Measurements from ENCODE around the gene TMPO.
A peak's percentile ranks its signal among the peaks of the same experiment; 100 is the strongest.
"Not testable (repeated sequence)": the region's sequence is repeated elsewhere in the genome, so short reads cannot be mapped to it uniquely, and the experiment has no call there.

Gene TMPO

DNA sequence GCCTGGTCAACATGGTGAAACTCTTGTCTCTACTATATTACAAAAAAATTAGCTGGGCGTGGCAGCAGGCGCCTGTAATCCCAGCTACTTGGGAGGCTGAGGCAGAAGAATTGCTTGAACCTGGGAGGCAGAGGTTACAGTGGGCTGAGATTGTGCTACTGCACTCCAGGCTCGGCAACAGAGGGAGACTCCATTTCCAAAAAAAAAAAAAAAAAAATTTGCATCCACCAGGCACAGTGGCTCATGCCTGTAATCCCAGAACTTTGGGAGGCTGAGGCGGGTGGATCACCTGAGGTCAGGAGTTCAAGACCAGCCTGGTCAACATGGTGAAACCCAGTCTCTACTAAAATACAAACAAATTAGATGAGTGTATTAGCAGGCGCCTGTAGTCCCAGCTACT, 3.6 kb upstream of the TMPO start:
- not testable (repeated sequence) for DNase-seq (ENCODE audit: low read depth in 2 of 2)

DNA sequence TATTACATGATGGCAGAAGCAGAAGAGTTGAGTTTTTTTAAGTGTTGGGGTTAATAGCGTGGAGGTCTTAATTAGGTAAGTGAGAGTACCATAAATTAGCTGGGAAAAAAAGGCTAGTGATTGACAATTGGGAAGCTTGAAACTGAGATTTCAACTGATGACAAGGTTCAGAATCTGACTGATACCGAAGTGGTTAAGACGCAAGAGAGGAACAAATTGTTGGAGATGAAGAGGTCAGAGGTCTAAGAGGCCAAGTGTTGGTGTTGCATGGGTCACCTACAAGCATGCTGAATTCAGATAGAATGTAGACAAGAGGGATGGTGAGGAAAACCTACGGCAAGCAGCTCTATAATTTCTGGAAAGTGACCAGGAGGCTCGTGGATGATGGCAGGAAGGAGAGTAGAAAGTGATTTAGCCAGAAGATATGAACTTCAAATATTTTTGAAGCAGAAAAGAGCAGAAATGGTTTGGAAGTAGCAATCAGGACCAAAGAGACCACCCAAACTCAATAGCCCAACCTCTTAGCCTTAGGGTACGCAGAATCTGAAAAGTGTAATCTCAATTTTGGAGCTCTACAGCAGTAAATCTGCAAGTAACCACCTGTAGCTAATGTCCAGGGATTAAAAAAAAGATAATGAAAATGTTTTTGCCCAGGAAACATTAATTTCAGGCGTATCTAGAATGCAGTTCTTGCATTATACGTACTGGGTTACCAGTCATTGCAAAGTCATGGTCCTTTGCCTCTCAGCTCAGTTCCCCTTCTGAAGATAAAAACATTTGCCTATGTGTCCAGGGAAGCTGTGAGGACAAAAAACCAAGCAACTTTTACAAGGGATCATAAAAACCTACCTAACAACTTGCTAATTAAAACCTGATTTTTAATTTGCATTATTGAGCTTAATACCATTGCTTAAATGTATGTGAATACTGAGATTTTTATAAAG, 1.7 kb upstream of the TMPO start:
- no peak for DNase-seq (ENCODE audit: low read depth in 2 of 2)

DNA sequence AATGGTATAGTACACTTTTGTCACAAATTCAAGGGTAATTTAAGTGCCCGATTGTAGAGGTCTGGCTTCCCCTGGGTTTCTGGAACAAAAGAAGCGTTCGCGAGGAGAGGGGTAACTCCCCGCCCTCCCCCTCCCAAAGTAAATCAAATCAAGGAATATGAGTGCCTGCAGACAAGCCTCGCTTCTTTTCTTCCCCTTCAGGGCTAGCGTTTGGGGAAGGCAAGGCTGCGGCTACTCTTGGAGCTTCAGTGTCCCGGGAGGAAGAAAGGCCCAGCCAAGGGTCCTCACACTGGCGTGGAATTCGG, 456 bp upstream of the TMPO start:
- DNase-seq (ENCODE audit: low read depth in 2 of 2): no peak

DNA sequence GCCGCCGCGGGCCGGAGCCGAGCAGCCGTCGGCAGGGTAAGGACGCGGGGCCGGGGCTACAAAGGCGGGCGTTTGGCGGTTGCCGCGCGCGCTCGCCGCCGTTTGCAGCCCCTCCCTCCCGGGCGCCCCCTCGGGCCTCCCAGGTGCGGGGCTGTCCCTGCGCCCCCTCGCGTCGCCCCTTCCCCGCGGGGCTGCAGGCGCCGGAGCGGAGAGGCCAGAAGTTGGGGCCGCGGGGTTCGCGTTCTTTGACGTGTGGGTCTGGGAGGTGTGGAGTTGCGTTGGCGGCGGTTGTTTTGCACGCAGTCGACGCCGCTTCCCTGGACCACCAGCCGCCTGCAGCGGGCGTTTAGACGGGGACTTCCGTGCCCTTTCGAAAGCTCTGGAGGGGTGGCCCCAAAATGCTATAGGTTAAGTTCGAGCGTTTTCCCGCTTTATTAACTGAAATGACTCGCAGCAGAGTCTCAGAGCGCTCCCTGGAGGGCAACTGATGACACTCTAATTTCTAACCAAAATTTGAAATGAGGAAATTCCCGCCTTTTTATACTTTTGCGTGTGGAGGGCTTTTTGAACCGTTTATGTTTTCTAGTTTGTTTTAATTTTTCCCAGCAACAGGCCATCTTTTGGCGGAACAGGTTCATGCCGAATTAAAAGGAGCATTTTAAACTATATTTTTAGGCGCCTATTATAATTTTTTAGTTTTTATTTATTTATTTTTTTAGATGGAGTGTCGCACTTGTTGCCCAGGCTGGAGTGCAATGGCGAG, 902 bp downstream of the TMPO start:
- peak; percentile 77 to 80 for DNase-seq (ENCODE audit: low read depth in 2 of 2)

DNA sequence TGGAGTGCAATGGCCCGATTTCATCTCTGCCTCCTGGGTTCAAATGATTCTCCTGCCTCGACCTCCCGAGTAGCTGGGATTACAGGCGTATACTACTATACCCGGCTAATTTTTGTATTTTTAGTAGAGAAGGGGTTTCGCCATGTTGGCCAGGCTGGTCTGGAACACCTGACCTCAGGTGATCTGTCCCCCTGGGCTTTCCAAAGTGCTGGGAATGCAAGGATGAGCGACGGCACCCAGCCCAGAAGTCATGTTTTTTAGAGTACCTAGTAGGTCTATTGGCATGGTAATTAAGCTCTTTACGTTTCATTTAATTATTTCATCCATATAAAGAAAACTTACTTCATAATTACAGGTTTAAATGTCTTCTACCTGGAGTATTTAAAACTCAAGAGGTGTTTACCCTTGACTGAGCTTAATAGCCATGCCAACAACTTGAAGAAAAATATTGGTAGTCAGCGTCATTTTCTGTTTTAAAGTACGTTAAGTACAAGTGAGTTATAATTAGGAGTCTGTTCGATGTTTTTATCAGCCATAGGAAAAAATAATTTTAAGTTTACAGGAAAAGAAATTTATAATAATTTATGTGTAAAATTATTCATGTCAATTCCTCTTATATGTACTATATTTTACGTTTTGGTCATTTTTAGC, 4.0 kb downstream of the TMPO start:
- no peak for DNase-seq (ENCODE audit: low read depth in 2 of 2)

DNA sequence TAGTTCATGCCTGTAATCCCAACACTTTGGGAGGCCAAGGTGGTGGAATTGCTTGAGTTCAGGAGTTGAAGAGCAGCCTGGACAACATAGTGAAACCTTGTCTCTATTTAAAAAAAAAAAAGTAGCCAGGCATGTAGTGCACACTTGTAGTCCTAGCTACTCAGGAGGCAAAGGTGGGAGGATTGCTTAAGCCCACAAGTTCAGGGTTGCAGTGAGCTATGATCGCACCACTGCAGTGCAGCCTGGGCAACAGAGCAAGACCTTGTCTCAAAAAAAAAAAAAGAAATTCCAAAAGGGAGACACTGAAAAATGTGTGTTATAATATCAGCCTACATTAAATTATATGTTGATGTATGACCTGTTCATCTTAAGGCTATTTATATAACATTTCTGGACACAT, 14.7 kb downstream of the TMPO start:
- no peak for DNase-seq (ENCODE audit: low read depth in 2 of 2)

DNA sequence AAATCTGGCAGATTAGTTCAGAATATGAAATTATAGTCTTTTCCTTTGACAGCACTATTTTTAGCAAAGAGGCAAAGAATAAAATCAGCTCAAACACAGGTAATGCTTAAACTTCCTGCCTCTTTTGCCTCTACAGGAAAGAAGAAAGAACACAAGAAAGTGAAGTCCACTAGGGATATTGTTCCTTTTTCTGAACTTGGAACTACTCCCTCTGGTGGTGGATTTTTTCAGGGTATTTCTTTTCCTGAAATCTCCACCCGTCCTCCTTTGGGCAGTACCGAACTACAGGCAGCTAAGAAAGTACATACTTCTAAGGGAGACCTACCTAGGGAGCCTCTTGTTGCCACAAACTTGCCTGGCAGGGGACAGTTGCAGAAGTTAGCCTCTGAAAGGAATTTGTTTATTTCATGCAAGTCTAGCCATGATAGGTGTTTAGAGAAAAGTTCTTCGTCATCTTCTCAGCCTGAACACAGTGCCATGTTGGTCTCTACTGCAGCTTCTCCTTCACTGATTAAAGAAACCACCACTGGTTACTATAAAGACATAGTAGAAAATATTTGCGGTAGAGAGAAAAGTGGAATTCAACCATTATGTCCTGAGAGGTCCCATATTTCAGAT, 17.4 kb downstream of the TMPO start:
- peak; percentile 34 to 35 for DNase-seq (ENCODE audit: low read depth in 2 of 2)

DNA sequence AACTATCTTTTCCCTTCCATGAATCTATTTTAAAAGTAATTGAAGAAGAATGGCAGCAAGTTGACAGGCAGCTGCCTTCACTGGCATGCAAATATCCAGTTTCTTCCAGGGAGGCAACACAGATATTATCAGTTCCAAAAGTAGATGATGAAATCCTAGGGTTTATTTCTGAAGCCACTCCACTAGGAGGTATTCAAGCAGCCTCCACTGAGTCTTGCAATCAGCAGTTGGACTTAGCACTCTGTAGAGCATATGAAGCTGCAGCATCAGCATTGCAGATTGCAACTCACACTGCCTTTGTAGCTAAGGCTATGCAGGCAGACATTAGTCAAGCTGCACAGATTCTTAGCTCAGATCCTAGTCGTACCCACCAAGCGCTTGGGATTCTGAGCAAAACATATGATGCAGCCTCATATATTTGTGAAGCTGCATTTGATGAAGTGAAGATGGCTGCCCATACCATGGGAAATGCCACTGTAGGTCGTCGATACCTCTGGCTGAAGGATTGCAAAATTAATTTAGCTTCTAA, 18.4 kb downstream of the TMPO start:
- peak; percentile 34 to 42 for DNase-seq (ENCODE audit: low read depth in 2 of 2)

DNA sequence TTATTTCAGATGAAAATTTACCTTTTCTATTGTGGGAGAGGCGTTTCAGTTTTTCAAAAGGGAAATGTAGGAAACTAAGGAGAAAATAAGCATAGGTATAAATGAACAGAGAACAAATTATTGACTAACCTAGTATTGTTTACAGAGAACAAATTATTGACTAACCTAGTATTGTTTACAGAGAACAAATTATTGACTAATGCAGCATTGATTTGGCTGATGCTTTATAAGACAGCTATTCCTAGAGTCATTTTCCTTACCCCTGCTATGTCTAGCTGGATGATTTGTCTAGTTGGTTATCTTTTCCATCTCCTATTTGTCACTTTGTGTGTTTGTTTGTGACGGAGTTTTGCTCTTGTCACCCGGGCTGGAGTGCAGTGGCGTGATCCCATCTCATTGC, 22.6 kb downstream of the TMPO start:
- DNase-seq (ENCODE audit: low read depth in 2 of 2): no peak

DNA sequence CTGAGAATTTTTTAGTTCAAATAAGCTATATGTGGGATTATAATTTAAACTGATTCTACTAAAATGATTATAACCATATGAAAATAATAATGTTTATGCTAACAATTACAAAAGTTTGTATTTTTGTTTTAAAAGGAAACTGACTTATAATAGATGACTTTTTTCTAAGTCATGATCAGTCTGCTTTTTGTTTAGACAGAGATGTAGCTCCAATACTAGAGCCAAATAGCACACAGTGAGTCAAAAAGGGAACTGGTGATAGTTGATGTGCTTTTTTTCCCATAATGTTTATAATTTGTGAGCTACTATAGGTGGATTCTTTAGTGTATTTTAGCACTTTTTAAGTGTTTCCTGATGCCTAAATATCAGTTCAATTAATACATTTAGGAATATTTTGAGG, 28.3 kb downstream of the TMPO start:
- DNase-seq (ENCODE audit: low read depth in 2 of 2): no peak

DNA sequence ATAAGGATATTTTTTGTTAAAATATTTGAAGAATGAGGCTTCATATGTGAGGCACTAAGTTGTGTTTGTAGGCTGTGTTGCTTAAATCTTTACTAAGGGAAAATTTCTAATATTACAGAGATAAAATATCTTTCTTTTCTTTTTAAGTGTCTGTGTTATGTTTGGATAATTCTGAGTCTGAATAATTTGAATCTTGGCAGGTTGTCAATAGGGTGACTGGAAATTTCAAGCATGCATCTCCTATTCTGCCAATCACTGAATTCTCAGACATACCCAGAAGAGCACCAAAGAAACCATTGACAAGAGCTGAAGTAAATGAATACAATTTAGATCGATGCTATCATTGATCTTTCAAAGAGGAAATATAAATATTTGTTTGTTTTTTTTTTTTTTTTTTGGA, 29.4 kb downstream of the TMPO start:
- DNase-seq (ENCODE audit: low read depth in 2 of 2): peak in 1 of 2 experiments; percentile 3

DNA sequence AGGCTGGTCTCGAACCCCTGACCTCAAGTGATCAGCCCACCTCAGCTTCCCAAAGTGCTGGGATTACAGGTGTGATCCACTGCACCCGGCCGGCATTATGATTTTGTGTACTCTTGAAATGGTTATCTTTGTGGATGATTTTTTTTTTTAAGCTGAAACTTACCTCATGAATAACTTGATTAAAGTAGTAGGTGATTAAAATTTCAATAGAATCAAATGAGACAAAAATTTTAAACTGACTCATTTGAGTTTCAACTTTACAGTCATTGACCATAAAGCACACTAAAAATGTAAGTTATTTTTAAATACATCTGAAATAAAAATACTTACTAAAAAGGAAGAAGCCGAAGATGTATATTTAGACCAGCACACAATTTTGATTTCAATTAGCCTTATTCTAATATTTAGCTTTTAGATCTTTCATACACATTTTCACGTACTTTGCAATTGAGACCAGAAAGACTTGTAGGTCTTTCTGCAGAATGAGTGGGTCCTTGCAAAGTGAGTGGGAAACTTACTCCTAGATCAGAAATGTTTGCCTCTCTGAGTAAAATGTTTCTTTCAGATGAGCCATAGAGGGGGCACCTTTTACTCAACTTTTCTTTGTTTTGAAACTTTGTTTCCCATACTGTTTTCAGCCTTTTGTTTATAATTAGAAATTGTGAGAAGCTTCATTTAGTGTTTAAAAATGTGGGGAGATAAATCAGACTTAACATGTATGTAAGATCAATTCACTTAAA, 34.2 kb downstream of the TMPO start:
- DNase-seq (ENCODE audit: low read depth in 2 of 2): no peak

DNA sequence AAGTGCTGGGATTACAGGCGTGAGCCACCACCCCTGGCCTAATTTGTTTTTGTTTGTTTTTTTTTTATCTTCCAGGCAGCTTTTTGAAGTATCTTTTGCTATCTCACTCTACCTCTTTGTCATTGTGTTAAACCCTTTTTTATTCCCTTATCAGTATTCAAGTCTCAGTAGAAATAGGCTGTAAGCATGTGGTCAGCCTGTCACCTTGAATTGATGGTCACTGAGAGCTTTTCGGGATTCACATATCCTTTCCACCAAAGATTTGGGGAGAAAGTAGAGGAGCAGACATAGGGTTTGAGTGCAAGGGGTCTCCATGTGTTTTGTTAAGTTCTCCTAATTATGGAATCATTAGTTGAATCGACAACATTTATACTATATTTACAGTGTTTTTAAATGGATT, 36.4 kb downstream of the TMPO start:
- no peak for DNase-seq (ENCODE audit: low read depth in 2 of 2)

DNA sequence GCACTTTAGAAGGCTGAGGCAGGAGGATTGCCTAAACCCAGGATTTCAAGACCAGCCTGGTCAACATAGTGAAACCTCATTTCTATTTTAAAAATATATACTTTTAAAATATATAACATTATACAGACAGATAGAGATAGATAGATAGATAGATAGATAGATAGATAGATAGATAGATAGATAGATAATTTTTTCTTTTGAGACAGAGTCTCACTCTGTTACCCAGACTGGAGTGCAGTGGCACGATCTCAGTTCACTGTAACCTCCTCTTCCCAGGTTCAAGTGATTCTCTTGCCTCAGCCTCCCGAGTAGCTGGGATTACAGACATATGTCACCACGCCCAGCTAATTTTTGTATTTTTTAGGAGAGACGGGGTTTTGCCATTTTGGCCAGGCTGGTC, 42.7 kb downstream of the TMPO start:
- DNase-seq (ENCODE audit: low read depth in 2 of 2): not testable (repeated sequence)

DNA sequence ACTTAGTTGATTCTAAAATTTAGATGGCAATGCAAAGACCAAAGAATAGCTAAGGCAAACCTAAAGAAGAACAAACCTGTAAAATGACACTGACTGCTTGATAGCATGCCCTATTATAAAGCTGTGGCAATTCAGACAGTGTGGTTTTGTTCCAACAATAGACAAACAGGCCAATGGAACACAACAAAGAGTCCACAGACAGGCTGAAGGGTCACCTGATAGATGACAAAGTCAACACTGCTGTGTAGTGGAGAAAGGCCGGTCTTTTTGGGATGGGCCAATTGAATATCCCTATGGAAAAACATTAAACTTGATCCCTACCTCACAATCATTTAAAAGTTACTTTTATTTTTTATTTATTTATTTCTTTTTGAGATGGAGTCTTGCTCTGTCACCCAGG, 44.3 kb downstream of the TMPO start:
- no peak for DNase-seq (ENCODE audit: low read depth in 2 of 2)

DNA sequence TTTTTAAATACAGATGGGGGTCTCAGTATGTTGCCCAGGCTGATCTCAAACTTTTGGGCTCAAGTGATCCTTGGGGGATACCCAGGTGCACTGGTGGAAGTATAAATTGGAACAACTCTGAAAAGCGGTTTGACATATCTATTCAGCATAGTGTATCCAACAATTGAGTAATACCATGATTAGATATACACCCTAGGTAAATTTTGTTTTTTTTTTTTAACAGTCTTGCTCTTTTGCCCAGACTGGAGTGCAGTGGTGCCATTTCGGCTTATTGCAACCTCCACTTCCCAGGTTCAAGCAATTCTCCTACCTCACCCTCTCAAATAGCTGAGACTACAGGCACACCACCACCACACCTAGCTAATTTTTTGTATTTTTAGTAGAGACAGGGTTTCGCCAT, 46.5 kb downstream of the TMPO start:
- no peak for DNase-seq (ENCODE audit: low read depth in 2 of 2)

DNA sequence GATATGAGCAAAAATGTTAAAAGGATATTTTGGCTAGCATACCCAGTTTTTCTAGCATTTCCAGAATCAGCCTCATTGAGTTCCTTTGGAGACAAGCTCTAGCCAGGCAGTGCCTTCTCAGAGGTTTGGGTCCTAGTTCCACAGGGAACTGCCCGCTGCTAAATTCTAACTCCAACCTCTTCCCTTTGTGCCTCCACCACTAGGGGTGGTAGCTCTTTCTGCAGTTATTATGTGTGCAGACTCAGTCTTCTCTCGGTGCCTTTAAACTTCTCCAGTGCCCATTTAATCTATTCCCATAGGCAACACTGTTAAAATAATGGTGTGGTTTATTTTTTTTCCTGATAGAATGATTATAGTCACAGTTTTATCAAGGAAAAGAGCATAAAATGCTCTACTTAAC, 56.6 kb downstream of the TMPO start:
- no peak for DNase-seq (ENCODE audit: low read depth in 2 of 2)

DNA sequence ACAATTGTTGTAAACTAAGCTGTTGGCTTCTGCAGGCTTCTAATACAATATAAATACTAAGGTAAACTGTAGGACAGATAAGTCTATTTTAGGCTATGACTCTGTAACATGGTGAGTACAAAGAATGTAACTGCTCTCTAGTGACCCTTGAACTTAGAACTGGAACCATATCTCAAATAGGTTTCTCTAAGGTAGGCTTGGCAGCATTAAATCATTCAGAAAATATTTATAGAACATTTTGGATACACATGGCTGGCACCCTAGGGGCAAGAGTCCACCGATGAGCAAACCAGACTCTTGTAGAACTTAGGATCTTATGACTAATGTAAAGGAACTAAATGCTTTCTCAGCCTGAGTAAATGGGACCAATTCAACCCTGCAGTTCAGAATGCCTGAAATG, 58.7 kb downstream of the TMPO start:
- no peak for DNase-seq (ENCODE audit: low read depth in 2 of 2)

DNA sequence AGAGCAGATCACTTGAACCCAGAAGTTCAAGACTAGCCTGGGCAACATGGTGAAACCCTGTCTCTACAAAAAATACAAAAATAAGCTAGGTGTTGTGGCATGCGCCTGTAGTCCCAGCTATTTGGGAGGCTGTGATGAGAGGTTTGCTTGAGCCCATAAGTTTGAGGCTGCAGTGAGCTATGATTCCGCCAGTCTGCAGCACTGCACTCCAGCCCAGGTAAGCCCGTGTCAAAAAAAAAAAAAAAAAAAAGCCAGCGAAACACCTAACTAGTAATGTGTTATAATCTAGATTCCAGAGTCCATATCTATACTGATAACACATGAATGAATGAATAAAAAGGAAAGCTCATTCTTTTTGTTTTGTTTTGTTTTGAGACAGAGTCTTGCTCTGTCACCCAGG, 59.6 kb downstream of the TMPO start:
- no peak for DNase-seq (ENCODE audit: low read depth in 2 of 2)

DNA sequence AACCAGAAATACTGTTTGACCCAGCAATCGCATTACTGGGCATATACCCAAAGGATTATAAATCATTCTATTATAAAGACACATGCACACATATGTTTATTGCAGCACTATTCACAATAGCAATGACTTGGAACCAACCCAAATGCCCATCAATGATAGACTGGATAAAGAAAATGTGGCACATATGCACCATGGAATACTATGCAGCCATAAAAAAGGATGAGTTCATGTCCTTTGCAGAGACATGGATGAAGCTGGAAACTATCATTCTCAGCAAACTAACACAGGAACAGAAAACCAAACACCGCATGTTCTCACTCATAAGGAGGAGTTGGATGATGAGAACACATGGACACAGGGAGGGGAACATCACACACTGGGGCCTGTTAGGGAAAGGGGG, 61.4 kb downstream of the TMPO start:
- not testable (repeated sequence) for DNase-seq (ENCODE audit: low read depth in 2 of 2)

DNA sequence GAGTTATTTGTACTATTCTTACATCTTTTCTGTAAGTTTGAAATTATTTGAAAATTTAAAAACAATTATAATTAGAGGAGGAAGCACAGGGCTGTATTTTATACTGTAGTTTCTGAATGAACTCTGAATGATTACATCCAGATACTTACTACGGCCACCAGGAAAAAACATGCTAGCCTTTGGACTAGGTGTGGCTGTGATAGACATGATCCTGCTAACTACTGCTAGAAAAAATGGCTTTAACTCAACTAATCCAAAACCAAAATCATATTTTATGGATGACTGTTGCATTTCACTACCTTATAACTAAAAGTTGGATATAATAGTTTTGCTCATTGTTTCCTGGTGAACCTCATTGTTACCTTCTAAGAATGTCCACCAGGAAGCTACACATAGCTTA, 63.0 kb downstream of the TMPO start:
- DNase-seq (ENCODE audit: low read depth in 2 of 2): no peak

All from fibroblast of skin of left quadriceps (primary cell).